ENCODE measurements around the gene GYS1.

DNA sequence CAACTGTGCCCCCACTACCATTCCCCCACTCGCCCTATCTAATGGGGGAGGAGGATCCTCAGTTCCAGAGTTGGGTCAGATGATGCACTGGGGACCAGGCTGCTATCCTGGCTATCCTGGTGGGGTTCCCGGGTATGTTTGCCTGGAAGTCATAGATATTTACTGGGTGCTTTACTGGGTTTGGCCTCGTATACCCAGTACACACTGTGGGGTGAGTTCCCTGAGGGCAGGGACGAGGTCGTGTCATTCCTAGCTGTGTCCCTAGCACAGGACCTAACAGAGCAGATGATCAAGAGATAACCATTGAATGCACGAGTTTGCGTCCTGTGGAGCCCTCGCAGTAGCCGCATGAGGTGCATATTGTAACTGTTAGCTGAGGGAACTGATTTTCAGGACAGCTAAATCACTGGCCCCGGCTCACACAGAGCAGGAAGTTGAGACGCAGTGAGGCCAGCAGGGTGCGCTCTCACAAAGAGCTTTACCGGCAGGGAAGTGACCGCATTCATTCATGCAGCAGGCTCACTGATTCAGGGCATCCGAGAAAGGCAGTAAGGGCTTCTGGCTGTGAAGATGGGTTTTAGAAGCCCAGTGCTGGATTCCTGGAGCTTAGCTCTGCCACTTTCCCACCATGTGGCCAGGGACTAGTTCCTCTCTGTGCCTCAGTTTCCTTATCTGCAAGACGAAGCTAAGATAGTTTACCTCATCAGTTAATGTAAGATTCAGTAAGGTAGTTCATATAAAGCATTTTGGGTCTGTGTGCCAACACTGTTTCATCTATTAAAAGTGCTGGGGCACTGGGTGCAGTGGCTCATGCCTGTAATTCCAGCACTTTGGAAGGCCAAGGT lies 6.6 kb upstream of the GYS1 start:
- TF ChIP-seq, protein P1, sequence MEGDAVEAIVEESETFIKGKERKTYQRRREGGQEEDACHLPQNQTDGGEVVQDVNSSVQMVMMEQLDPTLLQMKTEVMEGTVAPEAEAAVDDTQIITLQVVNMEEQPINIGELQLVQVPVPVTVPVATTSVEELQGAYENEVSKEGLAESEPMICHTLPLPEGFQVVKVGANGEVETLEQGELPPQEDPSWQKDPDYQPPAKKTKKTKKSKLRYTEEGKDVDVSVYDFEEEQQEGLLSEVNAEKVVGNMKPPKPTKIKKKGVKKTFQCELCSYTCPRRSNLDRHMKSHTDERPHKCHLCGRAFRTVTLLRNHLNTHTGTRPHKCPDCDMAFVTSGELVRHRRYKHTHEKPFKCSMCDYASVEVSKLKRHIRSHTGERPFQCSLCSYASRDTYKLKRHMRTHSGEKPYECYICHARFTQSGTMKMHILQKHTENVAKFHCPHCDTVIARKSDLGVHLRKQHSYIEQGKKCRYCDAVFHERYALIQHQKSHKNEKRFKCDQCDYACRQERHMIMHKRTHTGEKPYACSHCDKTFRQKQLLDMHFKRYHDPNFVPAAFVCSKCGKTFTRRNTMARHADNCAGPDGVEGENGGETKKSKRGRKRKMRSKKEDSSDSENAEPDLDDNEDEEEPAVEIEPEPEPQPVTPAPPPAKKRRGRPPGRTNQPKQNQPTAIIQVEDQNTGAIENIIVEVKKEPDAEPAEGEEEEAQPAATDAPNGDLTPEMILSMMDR (IDR thresholded peaks at IDR 0.05) = peak; percentile 82
- TF ChIP-seq, protein P2, sequence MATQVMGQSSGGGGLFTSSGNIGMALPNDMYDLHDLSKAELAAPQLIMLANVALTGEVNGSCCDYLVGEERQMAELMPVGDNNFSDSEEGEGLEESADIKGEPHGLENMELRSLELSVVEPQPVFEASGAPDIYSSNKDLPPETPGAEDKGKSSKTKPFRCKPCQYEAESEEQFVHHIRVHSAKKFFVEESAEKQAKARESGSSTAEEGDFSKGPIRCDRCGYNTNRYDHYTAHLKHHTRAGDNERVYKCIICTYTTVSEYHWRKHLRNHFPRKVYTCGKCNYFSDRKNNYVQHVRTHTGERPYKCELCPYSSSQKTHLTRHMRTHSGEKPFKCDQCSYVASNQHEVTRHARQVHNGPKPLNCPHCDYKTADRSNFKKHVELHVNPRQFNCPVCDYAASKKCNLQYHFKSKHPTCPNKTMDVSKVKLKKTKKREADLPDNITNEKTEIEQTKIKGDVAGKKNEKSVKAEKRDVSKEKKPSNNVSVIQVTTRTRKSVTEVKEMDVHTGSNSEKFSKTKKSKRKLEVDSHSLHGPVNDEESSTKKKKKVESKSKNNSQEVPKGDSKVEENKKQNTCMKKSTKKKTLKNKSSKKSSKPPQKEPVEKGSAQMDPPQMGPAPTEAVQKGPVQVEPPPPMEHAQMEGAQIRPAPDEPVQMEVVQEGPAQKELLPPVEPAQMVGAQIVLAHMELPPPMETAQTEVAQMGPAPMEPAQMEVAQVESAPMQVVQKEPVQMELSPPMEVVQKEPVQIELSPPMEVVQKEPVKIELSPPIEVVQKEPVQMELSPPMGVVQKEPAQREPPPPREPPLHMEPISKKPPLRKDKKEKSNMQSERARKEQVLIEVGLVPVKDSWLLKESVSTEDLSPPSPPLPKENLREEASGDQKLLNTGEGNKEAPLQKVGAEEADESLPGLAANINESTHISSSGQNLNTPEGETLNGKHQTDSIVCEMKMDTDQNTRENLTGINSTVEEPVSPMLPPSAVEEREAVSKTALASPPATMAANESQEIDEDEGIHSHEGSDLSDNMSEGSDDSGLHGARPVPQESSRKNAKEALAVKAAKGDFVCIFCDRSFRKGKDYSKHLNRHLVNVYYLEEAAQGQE (IDR thresholded peaks at IDR 0.05; ENCODE audit: insufficient read depth in 1 of 2, low read depth in 2 of 2, low read length in 1 of 2) = no peak

Measured in Panc1 (cell line).